OCI-LY1 (cell line): ENCODE data around the gene HAND2.

Experiments
- EZH2 ChIP-seq: fragments of 200-600 bp; sonication (generic), shearing (Covaris generic); IDR thresholded peaks from 2 replicates; pipeline ENCODE4 v1.8.0; 2017; ENCODE audit warnings: borderline replicate concordance, mixed run types, mild to moderate bottlenecking, antibody characterized with exemption, low read length, moderate library complexity, mixed read lengths
- TF ChIP-seq, protein P1 (sequence below): fragments of 200-600 bp; sonication (generic), shearing (Covaris generic); IDR thresholded peaks from 2 replicates; pipeline ENCODE4 v1.5.1; 2017; ENCODE audit warnings: mild to moderate bottlenecking, antibody characterized with exemption, low read length, moderate library complexity, mixed read lengths

DNA sequence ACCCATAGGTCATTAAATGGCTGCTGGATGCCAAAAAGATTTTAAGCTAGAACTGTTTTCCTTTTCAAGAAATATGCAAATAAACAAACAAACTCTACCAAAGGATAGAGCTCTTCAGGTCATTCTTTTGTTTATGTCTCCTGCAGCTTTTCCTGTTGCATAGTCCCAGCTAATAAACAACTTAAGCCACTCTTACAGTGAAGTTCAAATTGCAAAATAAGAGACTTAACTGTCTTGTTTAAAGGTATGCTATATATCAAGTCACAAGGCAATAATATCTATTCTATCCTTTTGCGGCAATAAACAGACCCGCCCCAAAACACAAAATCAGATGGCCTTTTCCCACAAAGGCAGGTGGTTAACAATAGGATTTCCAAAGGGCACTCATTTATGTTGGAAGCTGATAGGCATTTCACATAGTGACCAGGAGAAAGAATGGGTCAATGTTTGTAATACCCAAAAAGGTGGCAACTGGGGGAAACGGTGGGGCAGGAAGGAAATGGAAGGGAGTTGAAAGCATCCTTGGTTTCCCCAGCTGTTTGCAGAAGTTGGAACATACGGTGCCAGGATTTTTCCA is 15.3 kb downstream of the HAND2 start:
- TF ChIP-seq, protein P1, sequence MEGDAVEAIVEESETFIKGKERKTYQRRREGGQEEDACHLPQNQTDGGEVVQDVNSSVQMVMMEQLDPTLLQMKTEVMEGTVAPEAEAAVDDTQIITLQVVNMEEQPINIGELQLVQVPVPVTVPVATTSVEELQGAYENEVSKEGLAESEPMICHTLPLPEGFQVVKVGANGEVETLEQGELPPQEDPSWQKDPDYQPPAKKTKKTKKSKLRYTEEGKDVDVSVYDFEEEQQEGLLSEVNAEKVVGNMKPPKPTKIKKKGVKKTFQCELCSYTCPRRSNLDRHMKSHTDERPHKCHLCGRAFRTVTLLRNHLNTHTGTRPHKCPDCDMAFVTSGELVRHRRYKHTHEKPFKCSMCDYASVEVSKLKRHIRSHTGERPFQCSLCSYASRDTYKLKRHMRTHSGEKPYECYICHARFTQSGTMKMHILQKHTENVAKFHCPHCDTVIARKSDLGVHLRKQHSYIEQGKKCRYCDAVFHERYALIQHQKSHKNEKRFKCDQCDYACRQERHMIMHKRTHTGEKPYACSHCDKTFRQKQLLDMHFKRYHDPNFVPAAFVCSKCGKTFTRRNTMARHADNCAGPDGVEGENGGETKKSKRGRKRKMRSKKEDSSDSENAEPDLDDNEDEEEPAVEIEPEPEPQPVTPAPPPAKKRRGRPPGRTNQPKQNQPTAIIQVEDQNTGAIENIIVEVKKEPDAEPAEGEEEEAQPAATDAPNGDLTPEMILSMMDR, result no peak
- TF ChIP-seq EZH2, result no peak
